Measurements from ENCODE around the gene CENPQ. TPM values are rescaled to one million over a fixed set of nuclear protein-coding genes. Genes with fewer than 3 reads are reported as not detected.

CENPQ gene
- total and polyA plus RNA-seq, 5 donors = 4.1 to 8.3 (median 6.5) TPM

DNA sequence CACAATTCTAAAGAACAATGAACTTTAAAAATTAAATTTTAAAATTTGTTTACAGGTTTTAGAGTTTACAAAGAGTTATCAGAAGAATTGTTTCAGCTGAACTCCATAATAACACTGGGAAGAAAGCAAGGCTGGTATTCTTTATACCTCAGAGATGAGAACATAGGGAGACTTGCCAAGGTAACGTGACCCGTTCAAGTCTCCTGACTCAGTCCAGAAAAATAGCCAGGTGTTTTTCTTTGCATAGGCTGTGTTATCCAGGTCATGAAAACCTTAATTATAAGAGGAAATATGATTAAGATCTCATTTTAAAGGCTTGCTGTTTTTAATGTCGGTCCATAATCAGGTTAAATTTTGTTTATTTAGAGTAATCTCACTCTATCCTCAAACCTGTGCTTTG is 78.8 kb downstream of the CENPQ start:
- intact Hi-C loops (cut with DNase I) = no loop called here
- DNase-seq (no peak), ATAC-seq (no peak)
- Histone ChIP-seq H3K9me3 (ENCODE audit: control insufficient read depth, low read length) (no peaks in the 10 kb centered on the region), H3K4me1 (ENCODE audit: control insufficient read depth, insufficient read depth, low read length) (no peaks in the 10 kb centered on the region), H3K27me3 (ENCODE audit: control insufficient read depth, insufficient read depth) (no peaks in the 10 kb centered on the region), H3K27ac (ENCODE audit: low read length) (no peak overlapping the region), H3K4me3 (ENCODE audit: low read length) (no peak overlapping the region)
- WGBS = 66% methylated on average over 3 of the region's 3 CpGs

Other genes with a start within 250 kb of the CENPQ start
- 10 to 100 TPM; 25.8 to 34.3 (median 28.3) TPM for gene MMUT, start 117 bp upstream of the CENPQ start, total RNA-seq
- gene MMUT, start 117 bp upstream of the CENPQ start, polyA plus RNA-seq = 19.8 TPM
- not detected for gene GLYATL3, start 36.6 kb downstream of the CENPQ start, total RNA-seq
- gene GLYATL3, start 36.6 kb downstream of the CENPQ start, polyA plus RNA-seq = not detected
- gene C6orf141, start 87.3 kb downstream of the CENPQ start, total RNA-seq = under 1 TPM; 0.23 to 0.49 (median 0.44) TPM
- 0.72 TPM for gene C6orf141, start 87.3 kb downstream of the CENPQ start, polyA plus RNA-seq
- 1 to 10 TPM; 1.3 to 2.3 (median 1.5) TPM for gene RHAG, start 173.5 kb downstream of the CENPQ start, total RNA-seq
- 2.8 TPM for gene RHAG, start 173.5 kb downstream of the CENPQ start, polyA plus RNA-seq

Measured in right cardiac atrium (tissue), 5 donors.